NCI-H2171 (cell line): ENCODE measurements around the gene DTNBP1.
A peak's percentile ranks its signal among the peaks of the same experiment; 100 is the strongest.
"Not testable (repeated sequence)": the region's sequence is repeated elsewhere in the genome, so short reads cannot be mapped to it uniquely, and the experiment has no call there.

Experiments used
- DNase-seq: peaks from one replicate; lab custom pipeline; 2025; lab: John Stamatoyannopoulos, UW

Gene DTNBP1

DNA sequence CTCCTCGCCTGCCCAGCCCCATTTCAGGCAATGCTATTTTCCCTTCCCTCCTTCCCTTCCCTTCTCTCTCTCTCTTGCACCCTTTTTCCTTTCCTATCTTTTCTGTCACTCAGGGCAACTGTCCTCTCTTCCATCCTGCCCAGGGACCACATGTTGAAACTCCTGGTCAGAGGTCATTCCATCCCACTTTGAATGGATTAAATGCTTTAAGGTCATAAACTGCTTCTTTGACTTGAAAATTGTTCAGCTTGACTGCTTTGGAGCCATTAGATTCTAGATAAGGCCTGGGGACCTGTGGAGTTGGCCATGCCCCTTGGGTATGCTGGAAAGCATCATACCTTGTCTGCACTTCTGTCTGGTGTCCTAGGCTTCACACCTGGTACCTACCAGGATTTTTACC is 106.1 kb downstream of the DTNBP1 start:
- DNase-seq: no peak

GRCh38 chr6:15555101-15556038 is 107.5 kb downstream of the DTNBP1 start:
- no peak for DNase-seq

DNA sequence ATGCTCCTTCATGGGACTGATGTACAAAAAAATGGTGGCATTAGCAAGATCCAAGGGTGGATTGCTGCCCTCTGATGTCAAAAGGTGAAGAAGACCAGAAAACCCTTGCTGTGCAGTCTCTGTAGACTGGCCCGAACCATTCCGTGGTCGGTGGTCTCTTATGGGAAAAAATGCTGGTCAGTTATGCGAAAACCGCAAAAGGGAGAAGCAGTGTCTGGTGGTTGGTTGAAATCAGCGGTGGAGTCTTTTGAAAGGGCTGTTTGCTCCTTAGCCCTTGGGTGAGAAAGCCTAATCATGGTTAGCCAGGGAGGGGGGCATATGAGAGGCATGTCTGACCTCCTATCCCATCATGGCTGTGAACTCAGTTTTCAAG is 108.1 kb downstream of the DTNBP1 start:
- DNase-seq: no peak

- DNase-seq: no peak
Observed at GRCh38 chr6:15553736-15554294, 109.0 kb downstream of the DTNBP1 start.

- DNase-seq: no peak
Observed at GRCh38 chr6:15553031-15553430, 109.8 kb downstream of the DTNBP1 start.

GRCh38 chr6:15551798-15552197 is 111.0 kb downstream of the DTNBP1 start:
- DNase-seq: peak; percentile 32

GRCh38 chr6:15551262-15551661 is 111.6 kb downstream of the DTNBP1 start:
- DNase-seq: no peak

DNA sequence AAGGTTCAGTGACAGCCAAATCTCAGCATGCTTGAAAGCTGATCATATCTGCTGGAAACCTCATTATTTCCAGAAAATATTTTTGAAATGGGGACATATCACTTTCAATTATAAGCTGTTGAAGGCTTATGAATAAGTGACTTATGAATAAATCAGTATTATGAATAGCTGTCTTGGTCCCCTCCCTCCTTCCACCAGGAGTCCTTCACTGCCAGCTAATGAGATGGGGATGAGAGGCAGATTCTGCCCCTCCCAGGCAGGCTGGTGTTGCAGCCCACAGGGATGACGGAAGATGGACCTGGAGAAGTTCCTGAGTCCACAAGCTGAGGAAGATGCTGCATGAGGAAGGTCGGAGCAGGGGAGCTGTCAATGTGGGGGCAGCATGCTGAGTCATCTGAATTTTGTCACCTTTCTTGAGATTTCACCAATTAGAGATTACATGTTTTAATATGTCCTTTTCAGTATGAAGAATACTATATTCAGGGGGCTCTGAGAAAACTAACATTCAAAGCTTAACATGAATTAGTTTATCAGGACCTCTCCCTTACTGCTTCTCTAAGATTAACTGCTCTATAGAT is 112.2 kb downstream of the DTNBP1 start:
- no peak for DNase-seq

DNA sequence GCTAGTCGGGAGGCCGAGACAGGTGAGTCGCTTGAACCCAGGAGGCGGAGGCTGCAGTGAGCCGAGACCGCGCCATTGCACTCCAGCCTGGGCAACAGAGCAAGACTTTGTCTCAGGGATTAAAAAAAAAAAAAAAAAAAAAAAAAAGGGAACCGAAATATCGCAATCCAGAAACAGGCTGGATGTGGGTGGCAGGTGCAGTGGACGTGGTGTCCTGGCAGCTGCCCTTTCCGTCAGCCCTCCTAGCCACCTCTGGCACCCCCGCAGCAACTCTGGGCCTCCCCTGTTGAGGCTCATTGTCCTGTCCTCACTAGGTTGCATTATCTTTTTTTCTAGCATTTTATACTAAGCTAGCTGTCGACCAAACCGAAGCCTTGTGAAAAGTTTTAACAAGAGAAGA is 113.5 kb downstream of the DTNBP1 start:
- DNase-seq: no peak

DNA sequence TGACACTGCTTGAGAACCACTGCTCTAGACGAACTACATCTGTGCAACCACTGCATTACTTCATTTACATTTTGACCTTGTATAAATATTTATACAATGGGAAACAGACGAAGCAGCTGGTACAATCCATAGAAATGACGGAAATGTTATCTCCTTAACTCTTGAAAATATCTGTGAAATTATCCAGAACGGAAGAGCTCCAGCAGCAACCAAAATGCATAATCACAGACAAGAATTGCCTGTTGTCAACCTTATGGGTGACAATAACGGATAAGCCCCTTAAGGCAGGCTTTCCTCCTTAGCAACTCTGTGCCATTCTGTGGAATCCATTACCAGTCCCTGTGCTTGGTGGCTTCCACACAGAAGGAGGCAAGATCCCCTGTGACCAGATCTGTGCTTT is 115.4 kb downstream of the DTNBP1 start:
- DNase-seq: no peak

GRCh38 chr6:15546591-15546990 is 116.2 kb downstream of the DTNBP1 start:
- no peak for DNase-seq

DNA sequence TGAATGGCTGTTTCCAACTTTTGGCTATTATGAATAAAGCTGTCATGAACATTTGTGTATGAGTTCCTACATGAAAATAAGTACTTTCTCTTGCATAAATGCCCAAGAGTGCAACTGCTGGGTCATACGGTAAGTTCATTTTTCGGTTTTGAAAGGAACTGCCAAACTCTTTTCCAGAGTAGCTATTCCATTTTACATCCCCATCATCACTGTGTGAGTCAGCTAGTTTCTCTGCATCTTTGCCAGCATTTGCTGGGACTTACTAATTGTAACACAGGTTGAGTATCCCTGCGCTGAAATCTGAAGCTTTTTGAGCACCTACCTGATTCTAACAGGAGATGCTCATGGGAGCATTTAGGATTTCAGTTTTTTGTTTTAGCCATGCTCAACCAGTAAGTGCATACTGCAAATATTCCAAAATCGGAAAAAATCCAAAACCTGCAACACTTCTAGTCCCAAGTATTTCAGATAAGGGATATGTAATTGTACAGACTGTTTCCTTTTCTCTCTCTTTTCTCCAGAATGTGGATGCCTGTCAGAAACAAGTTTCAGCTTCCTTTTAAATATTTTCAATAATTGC is 118.4 kb downstream of the DTNBP1 start:
- no peak for DNase-seq

DNA sequence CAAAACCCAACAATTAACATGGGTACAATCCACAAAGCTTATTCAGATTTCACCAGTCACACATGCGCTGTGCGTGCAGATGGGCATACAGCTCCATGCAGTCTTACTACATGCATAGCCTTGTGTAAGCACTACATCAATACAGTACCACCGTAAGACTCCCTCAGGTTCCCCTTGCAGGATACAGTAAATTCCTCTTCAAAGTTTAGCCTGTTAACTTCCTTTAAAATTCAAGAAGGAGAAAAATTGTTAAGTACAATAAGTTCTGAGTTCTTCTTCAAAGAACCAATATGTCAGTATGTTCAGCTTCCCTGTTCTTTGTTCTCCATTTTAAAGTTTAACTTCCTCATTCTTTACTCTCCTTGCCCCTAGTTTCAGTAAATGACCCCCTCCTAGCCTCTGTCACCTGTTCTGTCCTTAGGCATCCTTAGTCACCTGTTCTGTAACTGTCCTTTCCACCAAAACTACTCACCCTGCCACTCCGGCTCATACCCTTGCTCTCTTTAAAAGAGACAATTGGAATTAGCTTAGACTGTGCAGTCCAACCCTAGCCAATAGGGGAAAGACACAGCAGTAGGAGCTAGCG is 119.4 kb downstream of the DTNBP1 start:
- DNase-seq: not testable (repeated sequence)

DNA sequence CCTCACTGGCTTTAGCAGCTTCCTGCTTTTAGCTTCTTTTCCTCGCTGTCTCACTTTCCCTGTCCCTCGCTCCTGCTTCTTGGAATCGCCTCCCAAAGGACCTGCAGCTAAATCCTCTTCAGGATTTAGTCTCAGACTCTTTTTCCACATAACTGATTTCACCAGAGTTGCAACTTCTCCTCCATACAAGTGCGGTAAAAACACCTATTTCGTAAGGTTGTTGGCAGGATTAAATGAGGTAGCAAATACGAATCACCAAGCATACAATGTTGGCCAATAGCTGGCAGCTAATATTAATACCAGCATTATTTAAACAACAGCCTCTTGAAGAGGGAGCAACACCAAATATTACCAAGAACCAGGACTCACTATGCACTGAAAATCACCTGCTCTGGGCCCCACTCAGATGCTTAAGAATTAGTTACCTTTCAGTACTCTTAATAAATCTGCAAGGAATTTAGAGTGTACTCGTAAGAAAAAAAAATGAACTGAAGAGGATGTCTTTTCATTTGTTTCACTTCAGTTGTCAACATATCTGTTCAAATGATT is 123.0 kb downstream of the DTNBP1 start:
- no peak for DNase-seq

DNA sequence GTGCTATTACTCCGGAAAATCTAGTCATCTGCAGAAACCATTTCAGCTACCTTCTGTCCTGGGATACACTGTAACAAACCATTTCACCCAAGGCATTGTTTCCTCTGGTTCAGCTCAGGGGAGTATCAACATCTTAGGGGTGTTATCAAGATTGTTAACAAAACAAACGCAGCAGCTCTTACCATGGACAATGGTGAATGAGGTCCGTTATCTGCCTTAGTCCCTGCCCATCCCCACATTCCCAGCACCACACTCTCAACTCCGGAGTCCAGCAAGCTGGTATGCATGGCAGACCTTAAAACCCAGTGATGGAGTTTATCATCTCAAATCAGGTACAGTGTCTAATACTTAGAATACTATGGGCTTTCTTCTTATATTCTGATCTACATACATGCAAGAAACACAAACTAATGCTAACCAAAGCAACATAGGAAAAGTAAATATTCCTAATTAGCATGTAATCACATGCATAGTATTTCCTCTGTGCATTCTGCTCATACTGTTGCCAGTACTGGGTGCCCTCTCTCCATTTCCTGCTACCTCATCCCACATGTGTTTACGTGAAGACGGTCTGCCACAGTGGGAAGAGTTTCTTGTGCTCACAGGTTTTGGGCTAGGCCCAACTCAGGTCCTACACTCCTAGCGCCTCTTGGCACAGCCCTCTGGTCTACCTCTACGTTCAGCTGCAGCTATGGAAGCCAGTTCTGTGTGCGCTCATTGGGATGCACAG is 123.9 kb downstream of the DTNBP1 start:
- no peak for DNase-seq

GRCh38 chr6:15538106-15538505 is 124.7 kb downstream of the DTNBP1 start:
- no peak for DNase-seq

DNA sequence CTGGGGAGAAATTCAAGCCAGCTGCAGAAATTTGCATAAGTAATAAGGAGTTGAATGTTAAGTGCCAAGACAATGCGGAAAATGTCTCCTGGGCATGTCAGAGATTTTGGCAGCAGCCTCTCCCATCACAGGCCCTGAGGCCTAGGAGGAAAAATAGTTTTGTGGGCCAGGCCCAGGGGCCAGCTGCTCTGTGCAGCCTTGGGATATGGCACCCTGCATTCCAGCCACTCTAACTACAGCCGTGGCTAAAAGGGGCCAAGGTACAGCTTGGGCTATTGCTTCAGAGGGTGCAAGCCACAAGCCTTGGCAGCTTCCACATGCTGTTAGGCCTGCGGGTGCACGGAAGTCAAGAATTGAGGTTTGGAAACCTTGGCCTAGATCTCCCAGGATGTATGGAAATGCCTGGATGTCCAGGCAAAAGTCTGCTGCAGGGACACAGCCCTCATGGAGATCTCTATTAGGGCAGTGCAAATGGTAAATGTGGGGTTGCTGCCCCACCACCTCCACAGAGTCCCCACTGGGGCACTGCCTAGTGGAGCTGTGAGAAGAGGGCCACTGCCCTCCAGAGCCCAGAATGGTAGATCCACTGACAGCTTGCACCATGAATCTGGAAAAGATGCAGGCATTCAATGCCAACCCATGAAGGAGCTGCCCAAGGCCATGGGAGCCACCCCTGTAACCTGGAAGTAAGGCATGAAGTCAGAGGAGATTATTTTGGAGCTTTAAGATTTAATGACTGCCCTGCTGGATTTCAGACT is 126.5 kb downstream of the DTNBP1 start:
- no peak for DNase-seq

GRCh38 chr6:15535495-15536197 is 127.2 kb downstream of the DTNBP1 start:
- no peak for DNase-seq

GRCh38 chr6:15534974-15535373 is 127.9 kb downstream of the DTNBP1 start:
- no peak for DNase-seq

- no peak for DNase-seq
Observed at GRCh38 chr6:15533379-15534026, 129.3 kb downstream of the DTNBP1 start.
